Activated T-cell treated with anti-CD3 and anti-CD28 coated beads, Interleukin-2, amount 50 U/mL, for 48 hours (primary cell): Measurements from ENCODE around the gene GOLIM4.
"Not testable (repeated sequence)": the region's sequence is repeated elsewhere in the genome, so short reads cannot be mapped to it uniquely, and the experiment has no call there.

ENCODE experiments used
- DNase-seq, 2 experiments: peaks; one replicate each; pipeline ENCODE4 v3.0.0-alpha.2; 2020

Gene GOLIM4

DNA sequence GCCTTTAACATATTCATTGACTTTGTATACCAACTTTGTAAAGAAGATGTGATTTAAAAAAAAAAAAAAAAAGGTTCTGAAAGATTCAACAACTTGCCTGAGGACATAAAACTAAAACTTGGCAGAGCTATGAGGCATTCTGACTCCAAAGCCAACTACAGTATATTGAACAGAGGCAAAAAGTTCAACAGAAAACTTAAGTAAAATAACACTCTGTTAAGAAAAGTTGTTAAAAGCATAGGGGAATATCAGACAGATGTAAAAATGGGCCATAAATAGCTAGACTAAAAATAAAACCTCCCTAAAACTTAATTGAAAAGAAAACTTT is 23.4 kb downstream of the GOLIM4 start:
- no peak for DNase-seq

DNA sequence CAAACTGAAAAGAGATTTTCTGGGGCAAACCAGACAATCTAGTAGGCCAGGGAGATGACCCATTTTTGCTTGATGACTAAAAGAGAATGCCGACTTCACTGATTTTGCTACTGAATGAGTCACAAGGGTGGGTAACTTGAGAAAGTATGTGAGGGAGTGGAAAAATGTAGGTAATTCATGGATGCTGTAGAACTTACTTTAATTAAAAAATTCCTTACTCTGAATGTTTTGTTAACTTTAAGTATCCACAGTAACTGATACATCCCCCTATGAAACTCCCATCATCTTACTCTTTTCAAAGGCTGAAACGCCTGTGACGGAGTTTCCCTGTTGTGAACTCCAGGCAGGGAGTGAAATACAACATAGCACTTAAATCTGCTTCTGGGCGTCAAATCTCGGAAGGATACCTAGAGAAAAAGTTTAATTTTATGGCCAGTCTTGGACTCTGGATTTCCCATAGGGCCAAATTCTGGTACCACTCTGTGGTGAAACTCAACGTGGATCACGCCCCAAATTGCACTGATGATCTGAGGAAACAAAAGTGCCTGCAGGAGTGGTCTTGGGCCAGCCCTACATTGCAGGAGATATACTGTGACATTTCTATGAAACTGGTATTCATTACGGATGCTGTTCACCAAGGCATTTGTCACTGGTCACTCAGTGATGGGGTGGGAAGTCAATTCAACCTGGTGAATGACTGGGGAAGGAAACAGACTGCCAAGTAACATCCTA is 24.0 kb downstream of the GOLIM4 start:
- no peak for DNase-seq

DNA sequence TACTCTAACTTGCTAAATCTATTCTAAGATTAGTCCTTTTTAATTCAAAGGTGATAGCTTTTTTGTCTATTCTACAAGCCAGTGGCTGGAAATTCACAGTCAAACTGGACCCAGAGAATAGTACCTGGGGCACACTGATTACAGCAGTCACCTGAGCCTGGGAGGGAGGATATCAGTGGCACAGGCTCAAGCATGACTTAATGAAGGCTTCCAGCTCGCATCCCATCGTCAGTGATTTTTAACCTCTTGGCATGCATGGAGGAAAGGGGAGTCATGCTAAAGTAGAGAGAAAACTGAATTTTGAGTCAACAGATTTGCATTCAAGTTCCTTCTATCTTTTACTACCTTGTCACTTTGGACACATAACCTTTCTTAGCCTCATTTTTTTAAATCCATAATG is 24.8 kb downstream of the GOLIM4 start:
- no peak for DNase-seq

DNA sequence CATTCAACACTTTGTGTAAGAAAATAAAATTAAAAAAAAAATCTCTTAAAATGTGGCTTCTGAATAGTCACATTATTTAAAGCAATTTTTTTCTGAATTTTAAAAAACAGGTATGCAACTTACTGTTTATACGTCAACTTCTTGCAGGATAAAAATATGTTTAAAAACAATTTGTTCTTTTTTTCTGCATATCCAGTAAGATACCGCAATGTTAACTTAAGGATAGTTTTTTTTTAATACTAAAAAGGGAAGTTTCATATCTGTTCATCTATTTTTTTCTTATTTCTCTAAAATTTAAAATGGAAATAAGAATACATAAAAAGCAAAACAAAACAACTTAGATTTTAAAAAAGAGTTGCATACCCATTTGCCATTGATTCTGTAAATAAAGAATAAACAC is 27.4 kb downstream of the GOLIM4 start:
- DNase-seq: no peak

DNA sequence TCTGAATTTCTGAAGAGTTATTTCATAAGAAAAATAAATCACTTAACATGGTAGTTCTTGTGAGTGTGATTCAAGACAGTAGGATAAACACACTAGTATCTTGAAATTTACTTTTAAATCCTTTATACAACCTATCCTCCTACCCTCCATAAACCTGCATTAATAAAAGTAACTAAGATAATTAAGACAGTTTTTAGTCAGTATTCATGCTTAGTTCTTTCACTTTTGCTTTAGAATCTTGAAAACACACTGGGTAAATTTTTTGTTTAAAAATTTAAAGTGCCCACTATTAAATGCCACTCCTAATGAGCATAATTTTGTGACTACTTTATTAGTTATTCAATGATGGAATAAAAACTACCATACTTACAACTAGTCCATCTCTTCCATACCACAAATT is 28.8 kb downstream of the GOLIM4 start:
- DNase-seq: no peak

DNA sequence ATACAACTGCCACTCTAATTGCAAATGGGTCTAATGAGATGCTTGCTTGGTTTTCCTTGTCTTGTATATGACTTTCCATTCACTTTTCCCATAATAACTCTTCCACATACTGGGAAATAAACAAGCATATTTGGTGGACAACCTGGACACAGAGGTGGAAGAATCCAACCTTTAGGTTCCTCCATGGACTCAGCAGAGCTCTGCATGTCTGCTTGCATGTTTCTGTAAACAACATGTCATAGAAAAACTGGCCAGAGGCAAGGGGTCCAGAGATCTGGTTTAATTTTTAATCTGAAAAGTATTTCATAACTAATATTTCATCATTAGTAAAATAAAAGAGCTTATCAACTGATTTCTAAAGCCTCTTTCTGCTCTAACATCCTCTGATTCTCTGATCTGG is 30.2 kb downstream of the GOLIM4 start:
- no peak for DNase-seq

DNA sequence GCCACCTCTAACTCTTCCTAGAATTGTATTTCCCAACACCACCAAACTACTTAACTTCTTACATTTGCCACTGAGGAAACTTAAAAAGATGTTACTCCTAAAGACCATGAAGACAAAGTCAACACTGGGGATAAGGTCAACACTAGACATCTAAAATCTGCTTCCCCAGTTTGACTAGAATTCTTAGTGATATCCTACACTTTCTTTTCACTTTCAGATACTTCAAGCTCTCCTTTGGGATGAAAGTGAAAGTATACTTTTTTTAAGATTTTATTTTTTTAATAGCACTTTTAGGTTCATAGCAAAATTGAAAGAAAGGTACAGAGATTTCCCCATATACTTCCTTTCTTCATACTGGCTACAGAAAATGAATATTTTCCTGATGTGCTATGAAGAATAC is 32.6 kb downstream of the GOLIM4 start:
- no peak for DNase-seq

DNA sequence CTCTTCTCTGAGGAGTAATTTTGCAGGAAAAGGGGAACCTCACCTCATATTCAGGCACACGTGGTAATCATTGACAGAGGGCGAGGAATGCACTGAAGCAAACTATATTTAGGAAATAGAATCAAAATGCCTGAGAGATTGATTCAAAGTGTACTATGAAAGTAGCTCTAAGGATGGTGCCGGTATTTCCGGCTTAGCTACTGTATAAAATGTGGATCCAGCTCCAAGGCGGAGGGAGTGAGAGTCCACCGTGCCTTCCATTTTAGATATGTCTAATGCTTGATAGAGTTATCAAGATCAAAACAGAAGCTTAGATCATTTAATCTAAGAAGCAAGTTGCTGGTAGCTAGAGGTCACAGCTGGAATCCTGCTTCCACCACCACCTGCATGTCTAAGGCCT is 33.0 kb downstream of the GOLIM4 start:
- no peak for DNase-seq

DNA sequence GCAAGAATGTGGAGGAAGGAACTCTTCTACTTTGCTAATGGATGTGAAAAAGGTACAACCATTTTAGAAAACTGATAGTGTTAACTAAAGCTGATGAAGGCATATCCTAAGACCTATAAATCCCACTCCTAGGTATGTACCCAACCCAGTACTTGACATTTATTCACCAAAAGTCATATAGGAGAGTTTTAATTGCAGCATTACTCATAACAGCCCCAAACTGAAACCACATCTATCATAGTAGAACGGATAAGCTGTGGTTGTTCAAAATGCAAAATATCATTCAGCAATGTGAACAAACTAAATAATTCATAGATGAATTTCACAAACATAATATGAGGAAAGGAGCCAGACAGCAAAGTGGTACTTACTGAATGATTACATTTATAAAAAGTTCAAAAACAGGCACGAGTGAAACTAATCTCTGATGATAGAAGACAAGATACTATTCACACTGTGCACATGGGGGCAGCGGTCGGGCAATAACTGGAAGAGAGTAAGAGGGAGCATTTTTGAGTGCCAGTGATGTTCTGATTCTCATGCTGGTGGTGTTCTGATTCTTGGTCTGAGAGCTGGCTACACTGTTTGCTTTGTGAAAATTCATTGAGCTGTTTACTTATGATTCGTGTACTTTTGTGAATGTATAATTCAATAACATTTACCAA is 34.3 kb downstream of the GOLIM4 start:
- DNase-seq: no peak

DNA sequence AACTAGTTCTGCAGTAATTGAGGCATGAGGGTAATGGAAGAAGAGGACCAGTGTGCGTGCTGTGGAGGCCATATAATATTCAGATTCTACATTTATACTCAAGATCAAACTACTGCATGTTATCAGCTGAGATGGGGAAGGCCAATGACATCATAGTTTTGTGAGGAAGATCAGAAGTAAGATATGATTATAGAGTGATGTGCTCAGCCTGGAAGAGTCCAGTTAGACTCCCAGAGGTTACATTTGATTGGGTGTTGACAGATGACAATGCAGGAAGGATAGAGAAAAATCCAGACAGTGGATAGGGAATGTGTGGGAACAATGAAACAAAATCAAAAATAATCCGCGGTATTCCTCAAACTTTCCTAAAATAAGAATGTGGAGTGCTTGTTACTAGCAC is 35.4 kb downstream of the GOLIM4 start:
- no peak for DNase-seq

DNA sequence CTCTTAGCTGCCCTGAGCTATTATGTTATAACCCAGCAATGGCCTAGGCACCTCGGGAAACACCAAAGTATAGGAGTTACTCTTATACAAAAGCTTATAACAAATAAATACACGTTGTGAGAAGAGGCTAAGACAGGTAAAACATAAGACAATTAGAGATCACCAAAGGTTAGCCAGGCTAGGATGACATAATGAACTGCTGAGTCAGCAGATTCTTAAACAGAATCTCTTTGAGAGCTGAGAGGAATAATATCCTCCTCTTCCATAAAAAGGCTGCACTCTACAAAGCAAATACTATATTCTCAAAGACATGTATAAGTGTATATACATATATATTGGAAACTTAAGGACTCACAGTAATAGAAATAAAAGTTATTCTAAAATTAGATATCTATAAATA is 37.2 kb downstream of the GOLIM4 start:
- DNase-seq: no peak

DNA sequence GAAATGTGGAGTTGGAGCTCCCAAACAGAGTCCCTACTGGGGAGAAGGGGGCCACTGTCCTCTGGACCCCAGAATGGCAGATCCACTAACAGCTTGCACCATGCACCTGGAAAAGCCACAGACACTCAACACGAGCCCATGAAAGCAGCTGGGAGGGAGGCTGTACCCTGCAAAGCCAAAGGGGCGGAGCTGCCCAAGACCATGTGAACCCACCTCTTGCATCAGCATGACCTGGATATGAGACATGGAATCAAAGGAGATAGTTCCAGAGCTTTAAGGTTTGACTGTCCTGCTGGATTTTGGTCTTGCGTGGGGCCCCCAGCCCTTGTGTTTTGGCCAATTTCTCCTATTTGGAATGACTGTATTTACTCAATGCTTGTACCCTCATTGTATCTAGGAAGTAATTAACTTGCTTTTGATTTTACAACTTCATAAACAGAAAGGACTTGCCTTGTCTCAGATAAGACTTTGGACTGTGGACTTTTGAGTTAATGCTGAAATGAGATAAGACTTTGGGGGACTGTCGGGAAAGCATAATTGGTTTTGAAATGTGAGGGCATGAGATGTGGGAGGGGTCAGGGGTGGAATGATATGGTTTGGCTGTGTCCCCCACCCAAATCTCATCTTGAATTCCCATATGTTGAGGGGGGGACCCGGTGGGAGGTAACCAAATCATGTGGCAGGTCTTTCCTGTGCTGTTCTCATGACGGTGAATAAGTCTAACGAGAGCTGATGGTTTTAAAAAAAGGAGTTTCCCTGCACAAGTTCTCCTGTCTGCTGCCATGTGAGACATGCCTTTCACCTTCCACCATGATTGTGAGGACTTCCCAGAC is 39.1 kb downstream of the GOLIM4 start:
- not testable (repeated sequence) for DNase-seq

DNA sequence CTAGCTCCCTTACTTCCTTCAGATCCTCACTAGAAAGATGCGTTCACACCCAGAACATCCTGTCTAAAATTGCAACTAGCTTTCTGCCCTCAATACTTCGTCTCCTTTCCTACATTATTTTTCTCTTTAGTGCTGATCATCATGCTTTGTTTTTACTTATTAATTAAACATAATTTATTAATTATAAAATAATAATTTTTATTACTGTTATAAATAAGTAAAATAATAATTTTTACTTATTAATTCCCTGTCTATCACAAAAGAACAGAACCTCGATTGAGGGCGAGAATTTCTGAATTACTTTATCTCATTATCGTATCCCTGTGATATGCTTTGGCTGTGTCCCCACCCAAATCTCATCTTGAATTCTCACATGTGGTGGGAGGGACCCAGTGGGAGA is 41.3 kb downstream of the GOLIM4 start:
- no peak for DNase-seq

DNA sequence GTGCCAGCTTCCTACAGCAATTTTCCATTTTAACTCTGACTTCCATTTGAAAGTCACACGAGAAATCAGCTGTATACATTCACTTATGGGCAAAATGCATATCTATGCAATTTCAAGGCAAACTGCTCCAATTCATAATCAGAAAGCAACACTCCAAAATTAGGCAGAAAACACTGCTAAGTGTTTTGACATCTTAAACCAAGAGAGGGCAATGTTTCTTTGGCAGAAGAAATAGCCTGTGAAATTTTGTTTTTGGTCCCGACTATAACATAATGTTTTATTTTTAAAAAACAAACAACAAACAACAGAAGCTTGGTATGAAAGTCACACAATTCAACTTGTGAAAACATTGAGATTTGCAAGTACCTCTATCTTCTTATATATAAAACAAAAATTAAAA is 42.6 kb downstream of the GOLIM4 start:
- no peak for DNase-seq

DNA sequence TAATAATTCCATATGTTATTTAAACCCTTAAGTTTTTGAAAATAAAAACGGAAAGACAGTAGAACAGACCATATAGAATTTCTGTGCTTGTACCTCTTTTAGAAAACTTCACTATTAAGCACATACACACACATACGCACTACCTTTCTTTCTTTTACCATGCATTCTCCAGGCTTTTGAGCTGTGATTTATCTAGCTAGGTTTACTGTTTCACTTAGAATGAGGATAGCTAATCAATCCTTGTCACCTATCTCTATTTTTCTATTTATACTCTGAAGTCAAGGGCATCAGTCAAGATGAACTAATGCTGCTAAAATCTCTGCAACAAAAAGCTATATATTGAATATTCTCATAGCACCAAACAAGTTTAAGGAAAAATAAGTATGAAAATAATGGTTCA is 43.2 kb downstream of the GOLIM4 start:
- DNase-seq: no peak

DNA sequence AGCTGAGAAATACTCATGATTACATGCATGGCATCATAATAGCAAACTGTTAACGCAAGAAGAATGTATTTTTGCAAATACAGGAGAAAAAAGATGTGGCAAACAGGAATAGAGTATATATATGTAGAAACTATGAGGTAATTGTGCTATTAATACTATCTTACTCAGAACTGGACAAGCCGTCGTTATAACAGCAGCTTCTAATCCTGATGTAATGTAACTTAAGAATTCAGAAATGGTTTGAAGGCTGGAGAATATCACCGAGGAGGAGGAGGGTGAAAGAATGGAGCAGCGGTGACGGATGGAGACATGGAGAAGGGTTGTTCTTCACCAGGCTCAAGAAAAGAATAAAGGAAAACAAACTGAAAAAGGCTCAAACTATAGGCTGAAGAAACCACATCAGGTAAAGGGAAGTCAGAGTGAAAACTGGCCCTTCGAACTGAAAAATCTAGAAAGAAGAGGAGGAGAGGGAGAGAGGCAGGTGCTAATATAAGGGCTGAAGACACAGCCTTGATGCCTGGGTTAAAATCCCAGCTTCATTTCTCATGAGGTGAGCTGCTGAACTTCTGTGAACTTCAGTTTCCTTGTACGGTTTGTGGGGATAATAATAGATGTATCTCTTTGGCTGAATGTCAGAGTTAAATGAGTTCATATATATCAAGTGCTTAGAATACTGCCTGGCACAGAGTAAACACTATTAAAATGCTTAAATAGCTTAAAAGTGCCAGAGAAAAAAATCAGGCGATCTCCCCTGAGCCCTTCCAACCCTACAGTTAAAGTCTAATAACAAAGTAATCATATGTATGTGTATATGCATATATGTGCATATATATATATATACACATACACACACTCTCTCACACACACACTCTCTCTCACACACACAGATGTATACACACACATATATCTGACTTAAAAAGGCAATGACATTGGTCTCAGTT is 43.9 kb downstream of the GOLIM4 start:
- no peak for DNase-seq

DNA sequence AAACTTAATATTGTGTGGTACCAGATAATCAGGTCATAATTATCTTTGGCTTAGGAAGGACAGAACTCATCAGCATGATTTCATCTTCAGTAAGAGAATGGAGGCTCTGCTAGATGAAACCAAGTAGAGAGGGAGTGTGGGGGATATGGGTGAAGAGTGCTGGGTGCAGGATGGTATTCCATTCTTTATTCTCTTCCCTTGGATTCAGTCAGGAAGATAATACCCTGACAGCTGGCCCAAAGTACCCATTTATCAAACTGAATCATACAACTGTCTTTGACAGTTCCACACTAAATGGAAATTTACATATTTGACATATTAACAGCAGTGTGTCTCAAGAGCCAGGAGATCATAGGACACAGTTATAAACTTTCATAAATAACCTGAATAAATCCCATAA is 44.7 kb downstream of the GOLIM4 start:
- DNase-seq: no peak

DNA sequence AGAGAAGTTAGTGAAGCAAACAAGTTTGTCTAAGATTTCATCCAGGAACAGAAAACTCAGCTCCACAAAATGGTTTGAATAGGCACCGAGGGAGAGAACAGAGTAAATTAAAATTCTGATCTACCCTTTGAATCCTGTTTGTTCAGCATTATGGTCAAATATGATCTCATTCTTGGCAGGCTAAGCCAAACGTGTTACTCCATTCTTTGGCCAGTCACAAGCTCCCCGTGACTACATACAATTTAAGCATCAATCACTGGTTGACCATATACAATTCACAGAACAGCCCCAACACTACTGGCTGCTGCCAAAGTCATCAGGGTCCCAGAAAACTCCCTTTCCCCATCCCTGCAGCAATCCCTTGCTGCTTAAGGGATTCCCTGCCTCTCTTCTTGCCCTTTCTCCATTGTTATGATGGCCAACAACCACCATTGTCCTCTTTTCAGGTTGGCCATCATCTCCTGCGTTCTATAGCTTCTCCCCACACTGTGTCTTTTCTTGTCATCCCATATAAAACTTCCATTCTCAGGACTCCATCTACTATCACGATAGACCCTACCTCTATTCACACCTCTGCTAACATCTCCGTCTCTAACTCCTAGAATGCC is 46.3 kb downstream of the GOLIM4 start:
- no peak for DNase-seq

DNA sequence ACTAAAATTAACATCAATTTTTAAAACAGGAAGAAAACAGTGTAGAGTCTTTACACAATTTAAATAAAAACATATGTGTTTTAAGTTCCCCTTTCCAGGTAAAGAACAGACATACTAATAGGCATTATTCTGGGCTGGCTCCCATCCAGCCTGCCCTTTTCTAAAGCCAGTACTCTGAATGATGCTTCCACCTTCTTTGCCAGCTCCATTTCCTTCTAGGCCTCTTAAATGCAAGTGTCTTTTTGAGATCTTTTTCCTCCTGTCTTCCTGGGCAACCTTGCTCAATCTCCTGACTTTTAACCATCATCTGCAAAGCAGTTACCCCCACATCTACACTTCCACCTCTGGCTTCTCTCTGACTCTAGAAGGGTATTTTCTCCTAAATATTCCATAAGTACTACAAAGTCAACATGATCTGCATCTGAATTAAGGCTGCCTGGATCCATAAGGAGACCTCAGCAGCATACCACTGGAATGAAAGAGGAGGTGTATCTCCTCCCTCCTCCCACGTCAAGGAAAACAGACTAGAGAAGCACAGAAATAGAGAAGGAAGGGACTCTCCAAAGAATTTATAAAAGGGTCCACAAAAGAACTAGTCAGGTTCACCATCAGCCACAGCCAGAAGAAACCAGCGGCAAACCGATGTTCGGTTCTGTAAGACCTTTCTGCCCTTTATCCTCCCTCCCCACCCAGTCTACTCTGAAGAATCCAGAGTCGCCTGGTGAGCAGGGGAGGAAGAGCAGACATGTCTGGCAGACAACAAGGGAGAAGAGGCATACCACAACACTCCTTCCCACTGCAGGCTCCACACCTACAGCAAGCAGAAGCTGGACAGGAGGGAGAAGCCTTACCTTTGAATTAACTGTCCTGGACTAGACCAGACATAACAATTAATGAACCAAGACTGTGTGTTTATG is 47.1 kb downstream of the GOLIM4 start:
- DNase-seq: no peak

DNA sequence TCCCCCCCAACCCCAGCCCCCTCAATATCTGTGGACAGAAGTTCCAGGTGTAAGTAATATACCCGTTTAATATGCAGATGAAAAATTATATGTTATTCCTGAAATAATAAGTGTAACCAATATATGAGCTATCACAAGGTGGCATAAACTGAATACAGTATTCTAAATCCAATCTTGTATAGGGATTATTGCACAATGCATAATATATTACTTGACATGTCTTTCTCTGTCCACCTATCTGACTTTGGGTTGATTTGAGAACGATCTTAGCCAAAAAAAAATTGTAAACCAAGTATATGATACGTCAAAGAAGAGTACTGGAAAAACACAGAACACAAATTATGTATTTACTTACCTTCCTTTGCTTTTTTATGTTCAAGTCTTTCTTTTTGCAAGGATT is 47.8 kb downstream of the GOLIM4 start:
- no peak for DNase-seq

DNA sequence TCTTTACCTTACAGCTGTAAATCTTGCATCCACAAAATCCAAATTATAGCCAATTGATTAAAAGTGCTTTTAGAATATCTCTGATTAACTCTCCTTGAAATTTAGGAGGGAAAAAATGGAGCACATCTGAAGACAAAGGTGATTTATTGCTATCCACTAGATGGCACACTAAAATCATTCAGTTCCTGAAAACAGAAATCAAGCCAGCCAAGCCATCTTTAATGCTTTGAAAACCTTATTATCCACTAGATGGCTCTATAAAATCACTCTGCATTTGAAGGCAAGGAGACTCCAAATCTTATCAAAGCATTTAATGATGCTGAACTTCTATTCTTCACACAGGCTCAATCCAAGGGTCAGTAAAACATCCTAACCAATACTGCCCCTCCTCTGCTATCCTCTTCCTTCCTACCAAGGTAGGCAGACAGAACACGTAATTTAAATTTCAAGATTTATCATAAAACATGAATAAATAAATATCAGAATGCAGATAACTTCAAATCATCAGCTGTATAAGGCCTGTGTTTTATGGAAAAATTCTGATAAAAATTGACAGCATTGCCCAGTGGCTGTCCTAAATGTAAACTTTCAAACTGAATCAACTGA is 48.4 kb downstream of the GOLIM4 start:
- no peak for DNase-seq
